Measurements from ENCODE around the gene GABBR2.

- TF ChIP-seq, protein P1, sequence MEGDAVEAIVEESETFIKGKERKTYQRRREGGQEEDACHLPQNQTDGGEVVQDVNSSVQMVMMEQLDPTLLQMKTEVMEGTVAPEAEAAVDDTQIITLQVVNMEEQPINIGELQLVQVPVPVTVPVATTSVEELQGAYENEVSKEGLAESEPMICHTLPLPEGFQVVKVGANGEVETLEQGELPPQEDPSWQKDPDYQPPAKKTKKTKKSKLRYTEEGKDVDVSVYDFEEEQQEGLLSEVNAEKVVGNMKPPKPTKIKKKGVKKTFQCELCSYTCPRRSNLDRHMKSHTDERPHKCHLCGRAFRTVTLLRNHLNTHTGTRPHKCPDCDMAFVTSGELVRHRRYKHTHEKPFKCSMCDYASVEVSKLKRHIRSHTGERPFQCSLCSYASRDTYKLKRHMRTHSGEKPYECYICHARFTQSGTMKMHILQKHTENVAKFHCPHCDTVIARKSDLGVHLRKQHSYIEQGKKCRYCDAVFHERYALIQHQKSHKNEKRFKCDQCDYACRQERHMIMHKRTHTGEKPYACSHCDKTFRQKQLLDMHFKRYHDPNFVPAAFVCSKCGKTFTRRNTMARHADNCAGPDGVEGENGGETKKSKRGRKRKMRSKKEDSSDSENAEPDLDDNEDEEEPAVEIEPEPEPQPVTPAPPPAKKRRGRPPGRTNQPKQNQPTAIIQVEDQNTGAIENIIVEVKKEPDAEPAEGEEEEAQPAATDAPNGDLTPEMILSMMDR (IDR thresholded peaks at IDR 0.05; ENCODE audit: low read length) = no peak
- TF ChIP-seq EZH2 (optimal IDR thresholded peaks at IDR 0.05; ENCODE audit: low read depth, low read length) (no peak), EZH2phosphoT487 (IDR thresholded peaks at IDR 0.05; ENCODE audit: low read length) (no peak)
These were observed 373.1 kb downstream of the GABBR2 start for GRCh38 chr9:98335661-98336060.

All from MM.1S (cell line).